ENCODE data around the gene SLPI.

Gene SLPI, protein sequence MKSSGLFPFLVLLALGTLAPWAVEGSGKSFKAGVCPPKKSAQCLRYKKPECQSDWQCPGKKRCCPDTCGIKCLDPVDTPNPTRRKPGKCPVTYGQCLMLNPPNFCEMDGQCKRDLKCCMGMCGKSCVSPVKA

GRCh38 chr20:45254383-45255262 lies at the start of gene SLPI:
Gene SLPI, minus strand, starts transcription at chr20:45254564. Its CDS starts 21 bp downstream, at chr20:45254543.
- peak; percentile 33 for DNase-seq (ENCODE audit: insufficient read length, low spot score)
- peak; percentile 86 for FAIRE-seq

GRCh38 chr20:45303586-45304463 lies 49.5 kb upstream of the SLPI start:
- FAIRE-seq: peak; percentile 46
- no peak for DNase-seq (ENCODE audit: insufficient read length, low spot score)

- DNase-seq (ENCODE audit: insufficient read length, low spot score) (no peak), FAIRE-seq (no peak)
These were observed 47.5 kb upstream of the SLPI start for GRCh38 chr20:45301824-45302271.

GRCh38 chr20:45300961-45301360 lies 46.6 kb upstream of the SLPI start:
- DNase-seq (ENCODE audit: insufficient read length, low spot score) (peak; percentile 88), FAIRE-seq (peak; percentile 98)

GRCh38 chr20:45299786-45300185 lies 45.4 kb upstream of the SLPI start:
- DNase-seq (ENCODE audit: insufficient read length, low spot score) (no peak), FAIRE-seq (no peak)

DNA sequence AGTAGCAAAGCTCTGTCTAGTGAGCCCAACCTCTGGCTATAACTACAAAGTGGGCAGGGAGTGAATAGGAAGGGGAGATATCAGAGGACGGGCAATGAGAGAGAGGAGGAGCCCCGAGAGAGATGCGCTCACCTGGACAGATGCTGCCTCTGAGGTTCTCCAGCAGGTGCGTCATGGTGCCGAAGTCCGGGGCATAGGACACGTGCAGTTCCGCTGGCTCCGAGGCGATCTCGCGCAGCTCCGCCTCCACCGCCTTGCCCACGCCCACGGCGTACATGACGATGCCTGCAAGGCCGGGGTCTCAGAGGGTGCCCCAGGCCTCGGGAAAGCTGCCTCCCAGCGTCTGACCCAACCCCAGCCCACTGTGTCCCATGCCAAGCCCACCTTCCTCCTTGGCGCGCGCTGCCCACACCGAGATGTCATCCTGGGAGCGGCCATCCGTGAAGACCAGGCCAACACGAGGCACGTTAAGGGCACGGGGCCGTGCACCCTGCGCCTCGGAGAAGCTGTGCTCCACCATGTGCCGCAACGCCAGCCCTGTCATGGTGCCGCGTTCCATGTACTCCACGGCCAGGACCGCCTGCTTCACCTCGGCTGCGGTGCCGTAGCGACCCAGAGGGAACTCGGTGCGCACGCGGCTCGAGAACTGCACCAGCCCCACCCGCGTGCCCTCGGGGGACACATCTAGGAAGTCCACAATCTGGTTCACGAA lies 43.6 kb upstream of the SLPI start:
- peak; percentile 82 for FAIRE-seq

GRCh38 chr20:45294659-45295058 lies 40.3 kb upstream of the SLPI start:
- DNase-seq (ENCODE audit: insufficient read length, low spot score) (no peak), FAIRE-seq (peak; percentile 46)

More for the DNA sequence above, 43.6 kb upstream of the SLPI start:
- no peak for DNase-seq (ENCODE audit: insufficient read length, low spot score)

DNA sequence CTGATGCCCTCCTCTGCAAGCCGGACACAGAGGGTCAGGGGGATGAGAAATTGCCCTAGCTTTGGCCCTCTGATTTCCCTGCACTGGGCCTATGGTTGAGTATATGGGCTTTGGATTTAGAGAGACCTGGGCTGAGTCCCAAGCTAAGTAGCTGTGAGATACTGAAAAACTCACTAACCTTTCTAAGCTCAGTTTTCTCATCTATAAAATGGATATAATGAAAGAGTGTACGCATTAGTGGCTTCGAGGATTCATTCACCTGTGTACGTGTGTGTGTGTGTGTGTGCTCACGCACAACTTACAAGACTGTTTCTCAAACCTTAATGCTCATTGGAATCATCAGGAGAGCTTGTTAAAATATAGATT lies 39.6 kb upstream of the SLPI start:
- peak; percentile 79 for FAIRE-seq
- DNase-seq (ENCODE audit: insufficient read length, low spot score): no peak

DNA sequence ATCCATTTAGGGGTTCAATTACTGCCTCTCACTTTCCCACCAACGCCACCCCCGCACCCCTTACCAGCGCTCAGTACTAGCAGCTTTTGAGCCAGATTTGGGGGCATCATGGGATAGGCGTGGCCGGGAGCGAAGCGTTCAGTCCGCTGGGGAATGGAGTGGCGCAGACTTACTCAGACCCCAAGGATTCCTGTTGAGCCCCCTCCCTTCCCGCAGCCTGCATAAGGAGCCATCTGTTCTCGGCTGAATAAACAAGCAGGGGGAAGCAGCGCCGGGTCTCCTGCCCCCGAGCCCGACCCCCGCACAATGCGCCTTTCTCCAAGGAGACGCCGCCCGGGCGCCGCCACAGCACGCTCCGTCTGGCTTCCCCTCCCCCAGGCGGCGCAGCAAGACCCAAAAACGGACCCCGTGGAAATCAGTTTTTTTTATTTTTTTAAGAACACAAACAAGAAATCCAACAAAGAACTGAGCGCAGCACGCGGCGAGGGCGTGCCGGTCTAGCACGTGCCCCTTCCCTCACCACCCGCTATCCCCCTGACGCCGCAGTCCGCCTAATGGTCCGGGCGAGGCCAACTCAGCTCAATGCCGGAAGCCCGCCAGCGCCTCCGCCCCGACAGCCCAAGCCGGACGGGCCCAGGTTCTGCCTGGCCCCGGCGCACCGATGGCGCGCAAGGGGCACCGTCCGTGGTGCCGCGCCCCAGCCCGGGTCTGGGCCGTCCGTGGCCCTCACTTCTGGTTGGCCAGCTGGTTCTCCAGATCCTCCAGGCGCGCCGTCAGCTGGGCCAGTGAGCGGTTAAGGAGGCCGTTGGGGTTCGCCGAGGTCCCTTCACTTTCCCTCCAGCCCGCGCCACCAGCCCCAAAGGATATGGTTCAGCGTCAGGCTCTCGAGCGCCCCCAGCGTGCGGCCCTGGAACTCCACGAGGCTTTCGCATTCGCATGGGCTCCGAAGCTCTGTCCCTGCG lies 39.0 kb upstream of the SLPI start:
- peak; percentile 99 for DNase-seq (ENCODE audit: insufficient read length, low spot score)
- peak; percentile 20 for FAIRE-seq

DNA sequence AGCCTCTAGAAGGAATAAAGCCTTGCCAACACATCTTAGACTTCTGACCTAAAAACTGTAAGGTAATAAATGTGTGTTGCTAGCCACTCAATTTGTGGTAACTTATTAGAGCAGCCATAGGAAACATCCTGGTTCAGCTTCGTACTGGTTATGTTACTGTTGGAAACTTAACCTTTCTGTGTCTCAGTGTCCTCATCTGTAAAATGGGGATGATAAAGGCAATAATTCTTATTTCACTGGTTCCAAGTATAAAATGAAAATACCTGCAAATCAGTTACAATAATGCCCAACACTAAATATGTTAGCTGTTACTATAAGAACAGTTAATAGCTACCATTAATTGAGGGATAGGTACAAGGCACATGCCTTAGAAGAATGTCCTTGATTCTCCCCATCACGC lies 38.0 kb upstream of the SLPI start:
- FAIRE-seq: peak; percentile 79
- DNase-seq (ENCODE audit: insufficient read length, low spot score): no peak

- FAIRE-seq (peak; percentile 20), DNase-seq (ENCODE audit: insufficient read length, low spot score) (no peak)
These were observed 37.2 kb upstream of the SLPI start for GRCh38 chr20:45291526-45291925.

DNA sequence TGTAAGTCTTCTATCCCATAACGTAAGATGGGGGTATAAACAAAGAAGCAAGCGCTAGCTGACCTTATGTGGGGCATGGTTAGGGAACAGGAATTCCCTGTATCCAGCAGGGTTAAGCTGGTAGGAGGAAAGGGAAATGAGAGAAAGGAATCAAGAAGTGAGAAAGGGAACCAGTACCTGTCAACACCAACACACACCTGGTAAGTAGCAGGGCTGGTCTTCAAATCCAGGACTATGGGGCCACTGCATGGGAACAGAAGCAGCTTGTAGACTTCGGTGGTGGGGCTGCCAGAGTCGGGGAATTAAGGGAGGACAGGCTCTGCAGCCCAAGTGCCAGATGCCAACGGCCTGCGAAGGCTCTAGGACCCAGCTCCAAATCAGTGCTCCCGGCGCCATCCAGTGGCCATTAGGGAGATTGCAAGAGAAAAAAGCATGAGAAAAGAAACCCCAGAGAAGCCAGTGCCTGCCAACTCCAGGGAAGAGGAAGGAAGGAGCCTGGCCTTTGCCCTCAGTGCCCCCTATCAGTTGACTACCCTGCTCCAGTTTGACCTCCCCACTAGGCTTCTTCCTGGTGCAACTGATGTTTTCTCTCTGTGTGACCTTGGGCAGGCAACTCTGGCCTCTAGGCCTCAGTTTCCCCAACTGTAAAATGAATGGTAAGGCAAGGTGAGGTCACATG lies 36.5 kb upstream of the SLPI start:
- DNase-seq (ENCODE audit: insufficient read length, low spot score) (peak; percentile 96), FAIRE-seq (peak; percentile 95)

GRCh38 chr20:45289942-45290676 lies 35.7 kb upstream of the SLPI start:
- FAIRE-seq: peak; percentile 52

GRCh38 chr20:45288860-45289259 lies 34.5 kb upstream of the SLPI start:
- peak; percentile 55 for FAIRE-seq

More at GRCh38 chr20:45289942-45290676, 35.7 kb upstream of the SLPI start:
- DNase-seq (ENCODE audit: insufficient read length, low spot score): no peak

GRCh38 chr20:45288376-45288775 lies 34.0 kb upstream of the SLPI start:
- no peak for DNase-seq (ENCODE audit: insufficient read length, low spot score)
- no peak for FAIRE-seq

More at GRCh38 chr20:45288860-45289259, 34.5 kb upstream of the SLPI start:
- no peak for DNase-seq (ENCODE audit: insufficient read length, low spot score)

- FAIRE-seq (peak; percentile 44), DNase-seq (ENCODE audit: insufficient read length, low spot score) (no peak)
These were observed 29.2 kb upstream of the SLPI start for GRCh38 chr20:45283551-45284057.

DNA sequence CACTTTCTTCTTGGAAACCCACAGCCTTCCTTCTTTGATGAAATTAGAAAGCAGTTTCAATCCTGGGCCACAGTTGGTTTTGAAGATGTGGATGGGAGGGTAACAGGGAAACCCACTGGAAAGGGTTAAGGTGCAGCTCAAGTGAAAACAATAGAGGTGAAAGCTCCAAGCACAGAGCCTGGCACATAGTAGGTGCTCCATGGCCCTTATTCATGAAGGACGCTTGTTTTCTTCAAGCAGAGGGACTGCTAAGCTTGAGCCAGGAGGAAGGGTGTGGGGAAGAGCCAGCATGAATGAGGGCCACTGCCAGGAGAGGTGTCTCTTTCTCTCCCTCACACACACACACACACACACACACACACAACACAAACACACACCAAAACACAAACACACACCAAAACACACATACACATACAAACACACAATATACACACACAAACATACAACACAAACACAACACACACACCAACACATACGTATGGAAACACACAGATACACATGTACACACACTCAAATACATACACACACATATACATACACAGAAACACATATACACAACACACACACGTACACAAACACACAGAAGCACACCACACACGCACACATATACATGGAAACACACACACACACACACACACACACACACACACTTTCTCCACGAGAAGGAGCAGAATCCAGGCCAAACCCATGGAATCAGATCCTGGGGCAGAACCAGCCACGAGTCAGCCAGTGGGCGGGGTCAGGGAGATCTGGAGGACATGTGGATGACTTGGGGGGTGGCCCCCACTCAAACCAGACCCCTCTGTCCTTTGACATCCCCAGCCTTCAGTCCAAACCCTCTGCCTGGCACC lies 28.6 kb upstream of the SLPI start:
- DNase-seq (ENCODE audit: insufficient read length, low spot score) (no peak), FAIRE-seq (peak; percentile 100)

Measured in HTR-8/SVneo (cell line).